Nucleus accumbens (tissue), 56 donors: Measurements from ENCODE around the gene SPPL3.
"Not testable (repeated sequence)": the region's sequence is repeated elsewhere in the genome, so short reads cannot be mapped to it uniquely, and the experiment has no call there.

Source experiments
- DNase-seq, 56 donors: peaks; one replicate each; lab custom pipeline; 2025; lab: John Stamatoyannopoulos, UW

The SPPL3 gene

GRCh38 chr12:120847392-120847791, 56.8 kb downstream of the SPPL3 start:
- DNase-seq: no peak

- DNase-seq: no peak
Observed at GRCh38 chr12:120846721-120847120, 57.4 kb downstream of the SPPL3 start.

DNA sequence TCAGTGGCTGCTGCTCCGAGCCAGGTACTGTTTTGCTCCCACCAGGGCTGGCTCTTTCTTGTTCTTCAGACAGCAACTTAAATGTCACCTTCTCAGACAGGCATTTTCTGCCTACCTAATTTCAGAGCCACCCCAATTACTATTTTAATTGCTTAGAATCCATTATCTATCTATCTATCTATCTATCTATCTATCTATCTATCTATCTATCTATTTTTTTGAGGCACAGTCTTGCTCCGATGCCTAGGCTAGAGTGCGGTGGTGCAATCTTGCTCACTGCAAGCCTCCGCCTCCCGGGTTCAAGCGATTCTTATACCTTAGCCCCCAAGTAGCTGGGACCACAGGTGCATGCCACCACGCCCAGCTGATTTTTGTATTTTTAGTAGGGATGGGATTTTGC, 58.5 kb downstream of the SPPL3 start:
- no peak for DNase-seq

DNA sequence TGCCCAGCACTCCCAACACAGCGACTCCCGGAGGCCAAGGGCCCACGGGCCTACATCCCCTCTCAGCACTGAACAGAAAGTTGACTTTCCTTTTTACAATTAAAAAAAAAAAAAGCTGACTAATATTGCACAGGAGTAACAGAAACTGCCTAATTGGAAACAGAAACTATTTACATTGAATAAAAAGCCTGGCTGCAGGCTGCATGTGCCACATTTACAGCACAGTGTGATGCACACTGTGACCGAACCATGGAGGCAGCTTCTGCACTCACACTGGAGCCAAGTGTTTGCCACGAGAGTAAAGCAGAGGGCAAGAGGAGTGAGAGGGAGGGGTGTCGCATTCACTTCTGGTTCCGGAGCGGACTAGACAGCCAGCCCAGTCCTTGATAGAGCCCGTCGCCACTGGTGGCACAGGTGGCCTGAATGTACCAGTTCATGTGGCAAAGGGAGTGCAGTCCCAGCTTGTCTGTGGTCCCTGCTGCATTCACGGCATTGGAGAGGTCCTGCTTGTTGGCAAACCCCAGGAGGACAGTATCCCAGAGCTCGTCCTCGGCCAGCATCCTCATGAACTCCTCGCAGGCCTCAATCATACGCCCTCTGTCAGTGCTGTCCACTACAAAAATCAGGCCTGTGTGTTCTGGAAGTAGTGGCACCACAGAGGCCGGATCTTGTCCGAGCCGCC, 59.2 kb downstream of the SPPL3 start:
- DNase-seq: peak in 14 of 56 donors; percentile 17 to 62 (median 26)

DNA sequence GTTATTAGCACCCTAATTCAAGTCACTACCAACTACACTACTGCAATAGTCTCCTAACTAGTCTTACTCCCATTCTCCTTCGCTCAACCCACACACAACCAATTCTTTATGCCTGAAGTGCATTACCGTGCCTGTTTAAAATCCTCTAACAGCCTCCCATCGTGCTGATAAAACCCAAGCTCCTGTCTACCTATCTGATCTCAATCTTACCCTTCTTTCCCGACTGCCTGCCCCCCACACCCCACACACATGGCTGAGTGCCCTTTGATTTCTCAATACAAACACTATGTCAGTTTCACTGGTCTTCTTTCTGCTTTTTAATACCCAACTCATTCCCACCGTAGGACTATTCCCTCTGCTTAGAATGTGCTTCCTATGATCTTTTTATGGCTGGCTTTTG, 59.9 kb downstream of the SPPL3 start:
- DNase-seq: no peak

DNA sequence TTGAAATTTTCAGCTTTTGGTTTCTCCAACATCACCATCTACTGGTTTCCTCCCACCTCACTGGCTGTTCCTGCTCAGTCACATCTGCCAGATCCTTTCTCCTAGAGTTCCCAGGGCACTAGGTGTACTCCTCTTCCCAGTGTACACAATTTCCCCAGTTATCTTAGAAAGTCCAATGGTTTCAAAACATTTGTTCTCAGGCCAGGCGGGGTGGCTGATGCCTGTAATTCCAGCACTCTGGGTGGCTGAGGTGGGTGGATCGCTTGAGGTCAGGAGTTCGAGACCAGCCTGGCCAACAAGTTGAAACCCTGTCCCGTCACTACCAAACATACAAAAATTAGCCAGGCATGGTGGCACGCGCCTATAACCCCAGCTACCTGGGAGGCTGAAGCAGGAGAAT, 60.7 kb downstream of the SPPL3 start:
- DNase-seq: no peak

DNA sequence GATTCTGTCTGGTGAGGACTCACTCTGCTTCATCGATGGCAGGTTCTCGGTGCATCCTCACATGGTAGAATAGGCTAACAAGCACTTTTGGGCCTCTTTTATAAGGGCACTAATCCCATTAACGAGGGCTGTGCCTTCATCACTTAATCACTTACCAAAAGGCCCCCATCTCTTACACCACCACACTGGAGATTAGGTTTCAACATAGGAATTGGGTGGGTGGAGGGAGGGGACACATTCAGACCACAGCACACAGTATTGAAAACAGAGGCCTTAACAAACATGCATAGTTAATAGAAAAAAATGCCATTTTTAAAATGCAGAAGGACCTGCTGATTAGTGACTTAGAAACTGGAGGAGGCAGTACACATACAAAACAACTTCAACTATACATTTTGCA, 61.6 kb downstream of the SPPL3 start:
- DNase-seq: no peak

- no peak for DNase-seq
Observed at GRCh38 chr12:120841525-120841924, 62.6 kb downstream of the SPPL3 start.

- DNase-seq: no peak
Observed at GRCh38 chr12:120839503-120839902, 64.7 kb downstream of the SPPL3 start.

GRCh38 chr12:120838629-120839383, 65.4 kb downstream of the SPPL3 start:
- DNase-seq: not testable (repeated sequence)

GRCh38 chr12:120836114-120836684, 68.0 kb downstream of the SPPL3 start:
- no peak for DNase-seq

- no peak for DNase-seq
Observed at GRCh38 chr12:120835657-120836056, 68.5 kb downstream of the SPPL3 start.

GRCh38 chr12:120835304-120835612, 68.9 kb downstream of the SPPL3 start:
- no peak for DNase-seq

- no peak for DNase-seq
Observed at GRCh38 chr12:120834489-120835303, 69.5 kb downstream of the SPPL3 start.

DNA sequence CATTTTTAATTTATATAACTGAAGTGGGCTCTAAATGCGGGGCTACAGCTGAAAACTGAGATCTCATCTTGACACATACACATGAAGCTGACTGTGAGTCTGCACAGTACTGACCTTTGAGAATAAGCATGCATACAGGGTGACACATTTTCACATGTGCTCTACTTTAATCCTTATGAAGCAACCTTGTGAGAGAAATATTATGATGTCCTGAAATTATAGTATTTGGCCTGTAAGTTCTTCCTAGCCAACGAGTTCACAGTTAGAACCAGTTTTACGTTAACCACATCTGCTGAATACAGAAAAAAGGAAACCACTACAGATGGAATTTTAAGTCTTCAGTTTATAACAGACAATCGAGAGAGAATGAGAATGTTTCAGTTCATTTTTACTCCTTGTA, 70.3 kb downstream of the SPPL3 start:
- no peak for DNase-seq

GRCh38 chr12:120832737-120833136, 71.4 kb downstream of the SPPL3 start:
- no peak for DNase-seq

GRCh38 chr12:120831648-120832267, 72.4 kb downstream of the SPPL3 start:
- peak in 1 of 56 donors; percentile 17 for DNase-seq

- peak in 1 of 56 donors; percentile 23 for DNase-seq
Observed at GRCh38 chr12:120830966-120831365, 73.2 kb downstream of the SPPL3 start.

DNA sequence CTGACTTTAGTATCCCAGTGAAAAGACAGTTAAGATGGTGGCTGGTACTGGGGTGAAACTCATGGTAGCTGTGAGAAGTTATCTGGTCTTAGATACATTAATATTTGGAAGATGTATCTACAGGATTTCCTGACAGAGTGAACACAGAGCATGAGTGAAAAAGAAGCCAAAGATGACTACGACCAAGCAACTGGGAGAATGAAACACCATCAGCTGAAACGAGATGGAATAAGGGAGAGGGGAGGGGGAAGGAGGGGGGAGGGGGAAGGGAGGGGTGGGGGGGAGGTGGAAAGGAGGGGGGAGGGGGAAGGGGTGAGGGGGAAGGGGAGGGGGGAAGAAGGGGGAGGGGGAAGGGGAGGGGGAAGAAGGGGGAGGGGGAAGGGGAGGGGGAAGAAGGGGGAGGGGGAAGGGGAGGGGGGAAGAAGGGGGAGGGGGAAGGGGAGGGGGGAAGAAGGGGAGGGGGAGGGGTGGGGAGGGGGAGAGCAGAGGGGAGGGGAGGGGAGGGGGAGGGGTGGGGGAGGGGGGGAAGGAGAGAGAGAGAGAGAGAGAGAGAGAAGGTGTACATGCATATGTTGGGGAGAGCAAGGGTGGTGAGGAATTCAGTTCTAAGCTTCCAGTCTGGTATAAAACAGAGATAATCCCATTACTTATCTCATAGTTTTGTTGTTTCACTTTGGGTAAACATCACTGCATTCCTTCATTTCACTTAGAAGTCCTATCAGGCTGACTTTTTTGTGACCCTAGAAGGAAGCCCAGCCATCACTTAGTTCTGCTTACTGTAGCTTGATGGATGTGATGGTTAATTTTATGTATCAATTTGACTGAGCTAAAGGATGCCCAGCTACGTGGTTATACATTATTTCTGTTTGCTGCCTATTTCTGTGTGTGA, 73.9 kb downstream of the SPPL3 start:
- no peak for DNase-seq

- no peak for DNase-seq
Observed at GRCh38 chr12:120826335-120826734, 77.8 kb downstream of the SPPL3 start.
